Measurements from ENCODE around the gene PRSS33. TPM values are rescaled to one million over a fixed set of nuclear protein-coding genes. Genes with fewer than 3 reads are reported as not detected.

Gene PRSS33
- total RNA-seq, 6 experiments from 2014 or later, result not detected

DNA sequence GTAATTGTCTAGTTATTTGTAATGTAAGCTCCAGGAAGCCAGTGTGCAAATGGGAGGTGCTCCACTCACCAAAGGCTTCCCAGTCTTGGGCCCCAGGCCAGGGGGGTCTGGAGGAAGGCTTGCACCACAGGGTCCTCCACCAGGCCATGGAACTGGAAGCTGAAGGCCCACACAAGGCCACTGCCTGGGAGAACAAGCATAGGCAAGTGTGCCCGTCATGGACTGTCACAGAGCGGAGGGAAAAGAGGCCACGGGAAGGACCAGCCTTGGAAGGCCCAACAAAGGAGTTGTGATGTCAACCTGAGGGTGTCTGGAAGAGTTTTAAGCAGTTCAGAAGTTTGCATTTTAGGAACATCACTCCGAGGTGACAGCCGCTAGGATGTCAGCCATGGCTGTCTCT, 37.9 kb downstream of the PRSS33 start:
- Mint-ChIP-seq H3K4me3 (no peak overlapping the region), H3K27me3 (ENCODE audit: insufficient read depth) (peaks cover 3% of the 10 kb centered on the region), H3K4me1 (ENCODE audit: low read depth) (peaks cover 20% of the 10 kb centered on the region), H3K36me3 (ENCODE audit: low read depth) (peaks cover 32% of the 10 kb centered on the region), H3K9me3 (no peaks in the 10 kb centered on the region; the same call in 1 of the 2 replicates), H3K27ac (no peak overlapping the region)
- no peak for TF ChIP-seq CTCF (IDR thresholded peaks at IDR 0.05)
- DNase-seq, result no peak

DNA sequence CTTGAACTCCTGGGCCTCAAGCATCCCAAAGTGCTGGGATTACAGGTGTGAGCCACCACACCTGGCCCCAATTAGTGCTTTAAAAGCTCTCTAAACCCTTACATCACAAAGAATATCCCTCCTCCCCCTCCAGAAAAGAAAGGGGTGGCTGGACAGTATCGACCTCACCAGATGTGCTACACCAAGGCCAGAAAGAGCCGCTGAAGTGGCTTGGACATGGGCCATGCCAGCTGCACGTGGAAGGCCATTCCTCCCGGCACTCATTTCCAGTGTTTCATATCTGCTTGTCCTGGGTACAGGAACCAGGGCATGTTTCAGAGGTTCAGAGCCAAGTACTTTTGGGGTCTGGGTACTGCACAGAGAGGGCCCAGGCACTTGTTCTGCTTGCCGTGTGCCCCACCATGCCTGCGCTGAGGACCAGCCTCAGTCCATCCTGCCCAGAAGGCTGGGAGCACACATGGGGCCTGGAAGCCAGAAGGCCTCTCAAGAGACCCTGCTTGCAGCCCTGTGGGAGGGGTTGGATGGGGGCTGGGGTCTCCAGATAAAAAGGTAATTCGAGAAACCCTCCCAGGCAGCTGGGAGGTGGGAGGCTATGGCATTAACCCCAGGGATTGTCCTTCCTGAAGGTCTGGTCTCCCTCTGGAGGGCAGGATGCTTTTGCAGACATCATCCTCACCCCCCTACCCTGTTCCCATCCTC, 38.5 kb downstream of the PRSS33 start:
- TF ChIP-seq CTCF (IDR thresholded peaks at IDR 0.05), result no peak
- H3K27ac Mint-ChIP-seq, result no peak overlapping the region
- H3K4me3 Mint-ChIP-seq, result no peak overlapping the region
- peaks cover 14% of the 10 kb centered on the region for H3K4me1 Mint-ChIP-seq (ENCODE audit: low read depth)
- H3K9me3 Mint-ChIP-seq, result no peaks in the 10 kb centered on the region; the same call in 1 of the 2 replicates
- H3K36me3 Mint-ChIP-seq (ENCODE audit: low read depth), result peaks cover 26% of the 10 kb centered on the region
- peaks cover 2% of the 10 kb centered on the region for H3K27me3 Mint-ChIP-seq (ENCODE audit: insufficient read depth)
- DNase-seq, result no peak

GRCh38 chr16:2745961-2746360, 41.4 kb downstream of the PRSS33 start:
- H3K27me3 Mint-ChIP-seq (ENCODE audit: insufficient read depth), result peaks cover 9% of the 10 kb centered on the region
- peaks cover under 1% of the 10 kb centered on the region; the same call in 1 of the 2 replicates for H3K4me1 Mint-ChIP-seq (ENCODE audit: low read depth)
- DNase-seq, result no peak
- H3K9me3 Mint-ChIP-seq, result no peaks in the 10 kb centered on the region
- no peak overlapping the region for H3K27ac Mint-ChIP-seq
- H3K36me3 Mint-ChIP-seq (ENCODE audit: low read depth), result peaks cover 10% of the 10 kb centered on the region; the same call in 1 of the 2 replicates
- TF ChIP-seq CTCF (IDR thresholded peaks at IDR 0.05), result no peak
- H3K4me3 Mint-ChIP-seq, result no peak overlapping the region

- Mint-ChIP-seq H3K4me1 (ENCODE audit: low read depth) (no peaks in the 10 kb centered on the region), H3K4me3 (no peak overlapping the region), H3K36me3 (ENCODE audit: low read depth) (0 out of 2 replicates have a peak, but pooled peaks cover 5% of the 10 kb centered on the region), H3K9me3 (no peaks in the 10 kb centered on the region), H3K27ac (no peak overlapping the region), H3K27me3 (ENCODE audit: insufficient read depth) (peaks cover 15% of the 10 kb centered on the region)
- no peak for TF ChIP-seq CTCF (IDR thresholded peaks at IDR 0.05)
- no peak for DNase-seq
Measured at GRCh38 chr16:2745116-2745890, 42.1 kb downstream of the PRSS33 start.

DNA sequence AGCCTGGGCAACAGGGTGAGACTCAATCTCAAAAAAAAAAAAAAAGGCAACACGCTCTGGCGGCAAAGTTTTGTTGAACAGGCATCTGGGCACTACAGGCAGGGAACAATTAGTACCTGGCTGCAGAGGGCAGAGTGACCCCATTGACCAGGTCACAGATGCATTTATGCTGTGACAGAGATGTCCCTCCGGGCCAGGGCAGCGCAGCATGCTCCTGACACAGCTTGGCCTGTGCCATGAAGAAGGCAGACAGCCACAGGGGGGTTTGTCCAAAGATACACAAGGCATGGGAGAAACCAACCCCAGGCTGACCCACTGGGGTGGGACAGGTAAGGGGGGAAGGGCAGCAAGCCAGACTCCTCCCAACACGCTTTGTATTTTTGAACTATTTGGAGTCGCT, 42.6 kb downstream of the PRSS33 start:
- no peak for TF ChIP-seq CTCF (IDR thresholded peaks at IDR 0.05)
- DNase-seq, result no peak
- no peaks in the 10 kb centered on the region for H3K4me1 Mint-ChIP-seq (ENCODE audit: low read depth)

More for the DNA sequence above, 42.6 kb downstream of the PRSS33 start:
- Mint-ChIP-seq H3K9me3 (no peaks in the 10 kb centered on the region), H3K27me3 (ENCODE audit: insufficient read depth) (peaks cover 15% of the 10 kb centered on the region), H3K27ac (no peak overlapping the region), H3K4me3 (no peak overlapping the region), H3K36me3 (ENCODE audit: low read depth) (no peaks in the 10 kb centered on the region)

Data from HFFc6 (cell line).